GM12878 (cell line): ENCODE data around the gene HOXC12. TPM values are rescaled to one million over a fixed set of nuclear protein-coding genes. Genes with fewer than 3 reads are reported as not detected.

Source experiments
- ATF3 ChIP-seq: IDR thresholded peaks from 2 replicates; pipeline ENCODE4 v1.6.1; 2011; ENCODE audit warnings: low read depth, mild to moderate bottlenecking, low read length, moderate library complexity, borderline replicate concordance; ENCODE audit errors: extremely low read depth
- ATF7 ChIP-seq: fragments of 450-650 bp; IDR thresholded peaks from 2 replicates; pipeline ENCODE4 v1.6.1; 2016; ENCODE audit warnings: low read depth, mild to moderate bottlenecking
- BHLHE40 ChIP-seq, 2 experiments: fragments of 450-650 bp in 1 of 2; IDR thresholded peaks; 2 replicates each; pipeline ENCODE4 v1.6.1; 2011 to 2017; ENCODE audit warnings: low read depth in 2 of 2, borderline replicate concordance in 1 of 2, improper control_type of control experiment in 1 of 2, low read length in 1 of 2, mild to moderate bottlenecking in 1 of 2
- CBX3 ChIP-seq: fragments of 200-600 bp; sonication (generic); IDR thresholded peaks from 2 replicates; pipeline ENCODE4 v1.6.1; 2016; ENCODE audit warnings: low read depth, borderline replicate concordance
- CBX5 ChIP-seq: sonication (generic); IDR thresholded peaks from 2 replicates; pipeline ENCODE4 v1.6.1; 2016; ENCODE audit warnings: low read depth, moderate library complexity, mild to moderate bottlenecking, inconsistent platforms
- CHD4 ChIP-seq: fragments of 200-600 bp; sonication (generic); IDR thresholded peaks from 2 replicates; pipeline ENCODE4 v1.6.1; 2016; ENCODE audit warnings: mild to moderate bottlenecking
- CREB1 ChIP-seq: IDR thresholded peaks from 2 replicates; pipeline ENCODE4 v1.6.1; 2012; ENCODE audit warnings: low read depth, mild to moderate bottlenecking, inconsistent platforms
- CTCF ChIP-seq, 3 experiments: IDR thresholded peaks in 2 of 3; conservative IDR thresholded peaks in 1 of 3; 2 replicates each; pipeline ENCODE4 v1.5.1; 2011; ENCODE audit warnings: low read depth in 3 of 3, low read length in 3 of 3, mild to moderate bottlenecking in 3 of 3, control low read depth in 2 of 3, moderate library complexity in 2 of 3, inconsistent platforms in 1 of 3, mixed read lengths in 1 of 3; ENCODE audit not compliant: control insufficient read depth in 2 of 3, insufficient read depth in 1 of 3; ENCODE audit errors: extremely low read depth in 1 of 3
- DPF2 ChIP-seq: fragments of 450-650 bp; IDR thresholded peaks from 2 replicates; pipeline ENCODE4 v1.6.1; 2017; ENCODE audit warnings: mild to moderate bottlenecking
- FOXM1 ChIP-seq: IDR thresholded peaks from 2 replicates; pipeline ENCODE4 v1.6.1; 2012; ENCODE audit warnings: low read depth, mild to moderate bottlenecking, inconsistent platforms, low read length, moderate library complexity
- GABPA ChIP-seq: IDR thresholded peaks from 2 replicates; pipeline ENCODE4 v1.6.1; 2014; ENCODE audit warnings: antibody characterized with exemption, low read depth, mild to moderate bottlenecking, inconsistent platforms
- HDAC2 ChIP-seq: fragments of 200-600 bp; sonication (generic); IDR thresholded peaks from 2 replicates; pipeline ENCODE4 v1.6.1; 2017
- IRF3 ChIP-seq: fragments of 450-650 bp; IDR thresholded peaks from 2 replicates; pipeline ENCODE4 v1.6.1; 2014; ENCODE audit warnings: mild to moderate bottlenecking
- LARP7 ChIP-seq: fragments of 450-650 bp; IDR thresholded peaks from 2 replicates; pipeline ENCODE4 v1.6.1; 2017; ENCODE audit warnings: mild to moderate bottlenecking
- MXI1 ChIP-seq: fragments of 150-350 bp; IDR thresholded peaks from 2 replicates; pipeline ENCODE4 v1.6.1; 2011; ENCODE audit warnings: low read depth, mild to moderate bottlenecking, inconsistent platforms, low read length, improper control_type of control experiment
- NBN ChIP-seq: fragments of 450-650 bp; IDR thresholded peaks from 2 replicates; pipeline ENCODE4 v1.6.1; 2016
- RAD21 ChIP-seq: IDR thresholded peaks from 2 replicates; pipeline ENCODE4 v1.6.1; 2011; ENCODE audit warnings: mild to moderate bottlenecking, low read depth, low read length, moderate library complexity; ENCODE audit not compliant: insufficient read depth
- SMAD1 ChIP-seq: fragments of 450-650 bp; IDR thresholded peaks from 2 replicates; pipeline ENCODE4 v1.6.1; 2018; ENCODE audit warnings: mild to moderate bottlenecking, low read depth; ENCODE audit not compliant: partially characterized antibody
- SMC3 ChIP-seq: IDR thresholded peaks from 2 replicates; pipeline ENCODE4 v1.6.1; 2011; ENCODE audit warnings: low read length, improper control_type of control experiment, borderline replicate concordance
- polyA plus RNA-seq, 11 experiments: library from polyadenylated mRNA; depleted of rRNA in 4 of 11; unstranded in 6 of 11; stranded (reverse) in 5 of 11; fragments of >200 nt; fragmentation: Nextera tagmentation in 4 of 11; fragmentation: Illumina TruSeq in 1 of 11; extraction: Ambion mirVana in 4 of 11; extraction: Trizol in 1 of 11; gene quantifications; 1 replicate in 1 of 11; 2 replicates in 10 of 11; pipeline versions ENCODE4 v1.2.1 to v1.2.3, GENCODE V29; 2011 to 2016; ENCODE audit warnings: inconsistent platforms in 2 of 11, missing spikeins in 2 of 11, low read depth in 1 of 11
- total RNA-seq, 4 experiments: library from RNA; depleted of rRNA in 3 of 4; stranded (reverse); fragments of >200 nt in 3 of 4; fragmentation: Illumina TruSeq in 1 of 4; extraction: Trizol in 1 of 4; gene quantifications; 2 replicates each; pipeline versions ENCODE4 v1.2.1 to v1.2.3, GENCODE V29; 2013 to 2021
- TF ChIP-seq, protein P1 (sequence below): fragments of 450-650 bp; IDR thresholded peaks from 2 replicates; pipeline ENCODE4 v1.6.1; 2017; ENCODE audit warnings: low read depth, mild to moderate bottlenecking, moderate library complexity
- TF ChIP-seq, protein P2 (sequence below): fragments of 450-650 bp; IDR thresholded peaks from 2 replicates; pipeline ENCODE4 v1.6.1; 2016; ENCODE audit warnings: mild to moderate bottlenecking
- TF ChIP-seq, protein P3 (sequence below): IDR thresholded peaks from 2 replicates; pipeline ENCODE4 v1.6.1; 2011; ENCODE audit warnings: mild to moderate bottlenecking, low read depth, low read length, moderate library complexity; ENCODE audit not compliant: insufficient replicate concordance

The HOXC12 gene
- total and polyA plus RNA-seq, 10 of the 15 experiments (the other 5 are each of a cell fraction or from before 2014, with no cell fraction given): not detected

DNA sequence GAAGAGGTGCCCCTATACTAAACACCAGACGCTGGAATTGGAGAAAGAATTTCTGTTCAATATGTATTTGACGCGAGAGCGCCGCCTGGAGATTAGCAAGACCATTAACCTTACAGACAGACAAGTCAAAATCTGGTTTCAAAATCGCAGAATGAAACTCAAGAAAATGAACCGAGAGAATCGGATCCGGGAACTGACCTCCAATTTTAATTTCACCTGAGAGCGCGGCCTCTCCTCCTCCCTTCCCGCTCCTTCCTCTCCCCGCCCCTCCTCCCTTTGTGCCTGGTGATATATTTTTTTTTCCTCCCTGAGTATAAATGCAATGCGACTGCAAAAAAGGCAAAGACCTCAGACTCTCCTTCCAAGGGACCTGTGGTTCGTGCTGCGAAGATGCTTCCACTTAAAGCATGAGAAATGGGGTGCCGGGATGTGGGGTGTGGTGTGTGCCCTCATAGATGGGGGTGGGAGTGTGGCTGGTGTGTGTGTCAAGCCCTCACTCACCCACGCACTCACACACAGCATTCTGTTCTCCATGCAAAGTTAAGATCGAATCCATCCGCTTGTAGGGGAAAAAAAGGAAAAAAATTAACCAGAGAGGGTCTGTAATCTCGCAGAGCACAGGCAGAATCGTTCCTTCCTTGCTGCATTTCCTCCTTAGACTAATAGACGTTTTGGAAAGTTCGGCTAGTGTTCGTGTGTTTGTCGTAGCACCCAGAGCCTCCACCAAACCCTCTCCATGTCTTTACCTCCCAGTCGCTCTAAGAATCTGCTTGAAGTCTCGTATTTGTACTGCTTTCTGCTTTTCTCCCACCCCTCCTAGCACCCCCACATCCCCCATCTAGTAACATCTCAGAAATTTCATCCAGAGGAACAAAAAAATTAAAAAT is 34.8 kb downstream of the HOXC12 start (continued):
- TF ChIP-seq, protein P1, sequence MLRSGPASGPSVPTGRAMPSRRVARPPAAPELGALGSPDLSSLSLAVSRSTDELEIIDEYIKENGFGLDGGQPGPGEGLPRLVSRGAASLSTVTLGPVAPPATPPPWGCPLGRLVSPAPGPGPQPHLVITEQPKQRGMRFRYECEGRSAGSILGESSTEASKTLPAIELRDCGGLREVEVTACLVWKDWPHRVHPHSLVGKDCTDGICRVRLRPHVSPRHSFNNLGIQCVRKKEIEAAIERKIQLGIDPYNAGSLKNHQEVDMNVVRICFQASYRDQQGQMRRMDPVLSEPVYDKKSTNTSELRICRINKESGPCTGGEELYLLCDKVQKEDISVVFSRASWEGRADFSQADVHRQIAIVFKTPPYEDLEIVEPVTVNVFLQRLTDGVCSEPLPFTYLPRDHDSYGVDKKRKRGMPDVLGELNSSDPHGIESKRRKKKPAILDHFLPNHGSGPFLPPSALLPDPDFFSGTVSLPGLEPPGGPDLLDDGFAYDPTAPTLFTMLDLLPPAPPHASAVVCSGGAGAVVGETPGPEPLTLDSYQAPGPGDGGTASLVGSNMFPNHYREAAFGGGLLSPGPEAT: 0 out of 2 replicates have a peak, but pooled peaks have one; percentile 26
- TF ChIP-seq LARP7 (no peak), HDAC2 (no peak), CREB1 (no peak), FOXM1 (0 out of 2 replicates have a peak, but pooled peaks have one; percentile 37), BHLHE40 (IDR thresholded peaks at IDR 0.05; ENCODE audit: borderline replicate concordance in 1 of 2, low read depth in 2 of 2, low read length in 1 of 2) (no peak), IRF3 (no peak), SMAD1 (no peak), GABPA (no peak), CTCF (IDR thresholded peaks at IDR 0.05 in 2 of 3, conservative IDR thresholded peaks at IDR 0.05 in 1 of 3; ENCODE audit: control insufficient read depth in 2 of 3, extremely low read depth in 1 of 3, insufficient read depth in 1 of 3, low read depth in 3 of 3, low read length in 3 of 3) (peak; percentile 61 to 81 (median 73)), CHD4 (no peak), ATF7 (no peak), ATF3 (no peak), CBX3 (no peak), MXI1 (no peak), SMC3 (peak; percentile 48; the same call in 1 of the 2 replicates), RAD21 (peak; percentile 49), CBX5 (no peak), DPF2 (0 out of 2 replicates have a peak, but pooled peaks have one; percentile 16), NBN (0 out of 2 replicates have a peak, but pooled peaks have one; percentile 23)
- TF ChIP-seq, protein P2, sequence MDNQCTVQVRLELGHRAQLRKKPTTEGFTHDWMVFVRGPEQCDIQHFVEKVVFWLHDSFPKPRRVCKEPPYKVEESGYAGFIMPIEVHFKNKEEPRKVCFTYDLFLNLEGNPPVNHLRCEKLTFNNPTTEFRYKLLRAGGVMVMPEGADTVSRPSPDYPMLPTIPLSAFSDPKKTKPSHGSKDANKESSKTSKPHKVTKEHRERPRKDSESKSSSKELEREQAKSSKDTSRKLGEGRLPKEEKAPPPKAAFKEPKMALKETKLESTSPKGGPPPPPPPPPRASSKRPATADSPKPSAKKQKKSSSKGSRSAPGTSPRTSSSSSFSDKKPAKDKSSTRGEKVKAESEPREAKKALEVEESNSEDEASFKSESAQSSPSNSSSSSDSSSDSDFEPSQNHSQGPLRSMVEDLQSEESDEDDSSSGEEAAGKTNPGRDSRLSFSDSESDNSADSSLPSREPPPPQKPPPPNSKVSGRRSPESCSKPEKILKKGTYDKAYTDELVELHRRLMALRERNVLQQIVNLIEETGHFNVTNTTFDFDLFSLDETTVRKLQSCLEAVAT: no peak
- TF ChIP-seq, protein P3, sequence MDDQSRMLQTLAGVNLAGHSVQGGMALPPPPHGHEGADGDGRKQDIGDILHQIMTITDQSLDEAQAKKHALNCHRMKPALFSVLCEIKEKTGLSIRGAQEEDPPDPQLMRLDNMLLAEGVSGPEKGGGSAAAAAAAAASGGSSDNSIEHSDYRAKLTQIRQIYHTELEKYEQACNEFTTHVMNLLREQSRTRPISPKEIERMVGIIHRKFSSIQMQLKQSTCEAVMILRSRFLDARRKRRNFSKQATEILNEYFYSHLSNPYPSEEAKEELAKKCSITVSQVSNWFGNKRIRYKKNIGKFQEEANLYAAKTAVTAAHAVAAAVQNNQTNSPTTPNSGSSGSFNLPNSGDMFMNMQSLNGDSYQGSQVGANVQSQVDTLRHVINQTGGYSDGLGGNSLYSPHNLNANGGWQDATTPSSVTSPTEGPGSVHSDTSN: no peak
